Heart left ventricle (tissue), 16 donors: ENCODE data around the gene PRDM16. TPM values are rescaled to one million over a fixed set of nuclear protein-coding genes. Genes with fewer than 3 reads are reported as not detected.

ENCODE experiments used
- ATAC-seq, 4 donors: fragments of 200-7000 bp; cut with Tn5 transposase; one replicate each; pipeline ENCODE4 v1.9.1; 2020 to 2022; ENCODE audit warnings: moderate library complexity in 4 of 4, mild to moderate bottlenecking in 3 of 4, moderate number of reproducible peaks in 1 of 4
- DNase-seq, 5 donors: peaks; one replicate each; pipeline ENCODE4 v3.0.0-alpha.2; 2020
- H3K27ac ChIP-seq, 12 donors: fragments of 200-600 bp; sonication (generic) in 4 of 12; one replicate each; pipeline versions ENCODE4 v1.5.0 to v1.8.0; 2016 to 2022; ENCODE audit warnings: mild to moderate bottlenecking in 2 of 12
- H3K27me3 ChIP-seq, 9 donors: fragments of 200-600 bp; sonication (generic) in 2 of 9; one replicate each; pipeline versions ENCODE4 v1.5.1 to v1.8.0; 2016 to 2022; ENCODE audit warnings: mild to moderate bottlenecking in 3 of 9
- H3K36me3 ChIP-seq, 9 donors: fragments of 200-600 bp; sonication (generic) in 2 of 9; one replicate each; pipeline versions ENCODE4 v1.5.0 to v1.8.0; 2018 to 2022; ENCODE audit warnings: mild to moderate bottlenecking in 2 of 9
- H3K4me1 ChIP-seq, 12 donors: fragments of 200-600 bp; sonication (generic) in 4 of 12; one replicate each; pipeline versions ENCODE4 v1.5.0 to v1.8.0; 2016 to 2022; ENCODE audit warnings: mild to moderate bottlenecking in 3 of 12
- H3K4me3 ChIP-seq, 12 donors: fragments of 200-600 bp; sonication (generic) in 4 of 12; one replicate each; pipeline versions ENCODE4 v1.5.0 to v1.8.0; 2017 to 2022; ENCODE audit warnings: mild to moderate bottlenecking in 9 of 12, moderate library complexity in 4 of 12
- H3K9me3 ChIP-seq, 12 donors: fragments of 200-600 bp; sonication (generic) in 4 of 12; one replicate each; pipeline versions ENCODE4 v1.5.0 to v1.8.0; 2016 to 2022; ENCODE audit warnings: mild to moderate bottlenecking in 1 of 12
- POLR2A ChIP-seq, 2 donors: fragments of 450-650 bp; IDR thresholded peaks; one replicate each; pipeline ENCODE4 v1.6.1; 2017; ENCODE audit warnings: antibody characterized with exemption in 2 of 2, mild to moderate bottlenecking in 2 of 2, moderate library complexity in 2 of 2
- whole genome bisulfite sequencing, 4 donors: extraction: QIAGEN DNeasy Blood & Tissue Kit in 2 of 4; methylation state at CpG; one replicate each; pipeline versions ENCODE4 v1.1.5 to v1.1.7; 2013 to 2018; 5-methylcytosine and 5-hydroxymethylcytosine counted together
- intact Hi-C, 10 donors: fragments of 100-400 bp; cut with DNase I; formaldehyde crosslinking; loops; one replicate each; pipeline versions ENCODE4 v1.11.1 to v1.14.2; 2022
- polyA plus RNA-seq, 2 donors: library from polyadenylated mRNA; stranded (reverse); fragments of 200-250 nt; gene quantifications; one replicate each; pipeline ENCODE4 v1.2.3, GENCODE V29; 2013
- total RNA-seq, 9 donors: library from RNA; depleted of rRNA in 2 of 9; stranded (reverse); fragments of >200 nt in 2 of 9; fragmentation: NEBNext Ultra II Directional in 3 of 9; extraction: Animal tissue kit (Norgen Biotek cat#: 25700) in 3 of 9; gene quantifications; one replicate each; pipeline versions ENCODE4 v1.1.0 to v1.2.4, GENCODE V29; 2016 to 2023
- TF ChIP-seq, protein P1 (sequence below), 12 donors: fragments of 200-600 bp; sonication (generic) in 4 of 12; IDR thresholded peaks; one replicate each; pipeline versions ENCODE4 v1.5.0 to v1.8.0; 2018 to 2022; ENCODE audit warnings: antibody characterized with exemption in 12 of 12, mild to moderate bottlenecking in 5 of 12
- donor health status: ischemic (EF 13 %, LVEDD 7.1; RV severe dilation, severe dysfunction).
- donor health status: healthy with polysubstance abuse.
- donor health status: DM: no; HTN: yes; CAD: no.
- donor health status: DM: no; HTN: no; CAD: no.
- donor health status: ischemic (EF 25% LVEDD 6.9; RV normal size, moderate dysfunction).
- donor health status: ischemic (EF 25% LVEDD 5.7; RV mildly dilated, moderate dysfunction).
- donor health status: healthy.
- donor health status: DM: yes; HTN: yes; CAD: no.
- donor health status: ischemic (EF 35%, LVEDD 5.7; RV mildly dilated, moderate dysfunction).
- donor health status: nonischemic (EF 11% LVEDD 7.7; RV severe dilation, severe dysfunction).
- donor health status: DM: yes; HTN: yes; CAD: no.
- donor health status: PGD.
- donor health status: ischemic (EF 29% LVEDD 5.4; RV normal size, mild dysfunction).
- donor health status: nonischemic (EF 23%, LVEDD 6.1; RV moderate dilation, normal function).

The PRDM16 gene
- total and polyA plus RNA-seq, 11 donors: 6.0 to 22.7 (median 14.0) TPM

DNA sequence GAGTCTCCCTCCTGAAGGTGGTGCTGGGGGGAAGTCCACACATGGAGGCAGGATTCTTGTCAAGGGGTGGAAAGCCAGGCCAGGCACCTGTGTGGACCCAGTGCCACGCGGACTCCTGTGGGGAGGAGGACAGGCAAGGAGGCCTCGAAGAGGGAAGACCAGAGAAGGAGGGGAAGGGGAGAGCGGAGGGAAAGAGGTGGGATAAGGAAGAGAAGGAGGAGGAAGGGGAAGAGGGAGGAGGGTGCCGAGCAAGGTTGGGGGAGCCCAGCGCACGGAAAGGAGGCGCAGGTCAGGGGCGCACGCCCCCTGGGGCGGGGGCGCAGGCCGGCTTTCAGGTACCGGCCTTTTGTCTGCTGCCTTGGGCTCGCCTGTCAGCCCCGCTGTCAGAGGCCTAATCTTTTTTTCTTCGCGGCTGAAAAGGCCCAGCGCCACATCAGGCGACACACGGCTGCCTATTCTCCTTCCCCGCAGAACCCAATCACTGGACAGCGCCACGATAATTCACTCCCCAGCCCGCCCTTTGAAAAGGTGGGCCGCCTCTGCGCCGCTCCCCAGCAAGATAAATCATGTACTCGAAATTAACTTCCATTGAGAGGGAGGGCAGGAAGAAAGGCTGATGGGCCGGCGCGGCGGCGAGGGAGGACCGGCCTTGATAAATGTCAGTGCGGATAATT is 42.5 kb downstream of the PRDM16 start:
- peak in 2 of 4 donors; percentile 22 to 26 for ATAC-seq
- WGBS, 4 donors: 52 to 61% (median 58%) methylated on average over 34 to 36 of the region's 36 CpGs
- no peak overlapping the region for H3K27ac ChIP-seq

DNA sequence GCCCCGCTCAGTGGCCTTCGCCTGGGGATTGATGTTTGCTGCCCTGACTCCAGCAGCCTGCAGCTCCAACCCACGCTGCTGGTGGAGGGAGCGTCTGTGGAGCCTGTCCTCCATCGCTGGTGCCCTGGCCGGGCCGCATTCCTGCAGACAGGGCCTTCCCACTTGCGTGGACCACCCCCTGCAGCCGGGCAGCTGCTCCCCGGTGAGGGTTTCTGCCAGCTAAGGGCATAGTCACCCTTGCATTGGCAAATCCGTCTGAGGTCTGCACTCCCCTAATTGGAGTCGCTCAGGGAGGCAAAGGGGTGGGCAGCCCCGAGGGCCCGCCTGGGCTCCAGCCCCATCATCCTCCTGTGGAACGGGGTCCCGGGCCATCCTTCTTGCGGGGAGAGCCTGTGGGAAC is 43.5 kb downstream of the PRDM16 start:
- peaks cover 0 to 9% (median 3%) of the 10 kb centered on the region in 12 donors for H3K9me3 ChIP-seq
- H3K27me3 ChIP-seq: no peaks in the 10 kb centered on the region
- no peak overlapping the region for H3K27ac ChIP-seq
- WGBS, 4 donors: 83 to 97% (median 85%) methylated on average over 5 to 17 of the region's 17 CpGs
- intact Hi-C loops: no loop called here
- H3K36me3 ChIP-seq: no peaks in the 10 kb centered on the region
- H3K4me1 ChIP-seq: peaks cover 0 to 49% (median 10%) of the 10 kb centered on the region in 12 donors
- TF ChIP-seq, protein P1, sequence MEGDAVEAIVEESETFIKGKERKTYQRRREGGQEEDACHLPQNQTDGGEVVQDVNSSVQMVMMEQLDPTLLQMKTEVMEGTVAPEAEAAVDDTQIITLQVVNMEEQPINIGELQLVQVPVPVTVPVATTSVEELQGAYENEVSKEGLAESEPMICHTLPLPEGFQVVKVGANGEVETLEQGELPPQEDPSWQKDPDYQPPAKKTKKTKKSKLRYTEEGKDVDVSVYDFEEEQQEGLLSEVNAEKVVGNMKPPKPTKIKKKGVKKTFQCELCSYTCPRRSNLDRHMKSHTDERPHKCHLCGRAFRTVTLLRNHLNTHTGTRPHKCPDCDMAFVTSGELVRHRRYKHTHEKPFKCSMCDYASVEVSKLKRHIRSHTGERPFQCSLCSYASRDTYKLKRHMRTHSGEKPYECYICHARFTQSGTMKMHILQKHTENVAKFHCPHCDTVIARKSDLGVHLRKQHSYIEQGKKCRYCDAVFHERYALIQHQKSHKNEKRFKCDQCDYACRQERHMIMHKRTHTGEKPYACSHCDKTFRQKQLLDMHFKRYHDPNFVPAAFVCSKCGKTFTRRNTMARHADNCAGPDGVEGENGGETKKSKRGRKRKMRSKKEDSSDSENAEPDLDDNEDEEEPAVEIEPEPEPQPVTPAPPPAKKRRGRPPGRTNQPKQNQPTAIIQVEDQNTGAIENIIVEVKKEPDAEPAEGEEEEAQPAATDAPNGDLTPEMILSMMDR (IDR thresholded peaks at IDR 0.05): no peak
- no peak for TF ChIP-seq POLR2A (IDR thresholded peaks at IDR 0.05)
- DNase-seq (no peak), ATAC-seq (no peak)
- H3K4me3 ChIP-seq: no peak overlapping the region

More for the DNA sequence above, 42.5 kb downstream of the PRDM16 start:
- Histone ChIP-seq H3K27me3 (no peaks in the 10 kb centered on the region), H3K4me1 (peaks cover 0 to 45% (median 10%) of the 10 kb centered on the region in 12 donors), H3K9me3 (peaks cover 0 to 10% (median 3%) of the 10 kb centered on the region in 12 donors), H3K4me3 (no peak overlapping the region), H3K36me3 (no peaks in the 10 kb centered on the region)
- intact Hi-C loops: no loop called here
- DNase-seq: no peak
- TF ChIP-seq POLR2A (IDR thresholded peaks at IDR 0.05): no peak
- TF ChIP-seq, protein P1 (IDR thresholded peaks at IDR 0.05): no peak

DNA sequence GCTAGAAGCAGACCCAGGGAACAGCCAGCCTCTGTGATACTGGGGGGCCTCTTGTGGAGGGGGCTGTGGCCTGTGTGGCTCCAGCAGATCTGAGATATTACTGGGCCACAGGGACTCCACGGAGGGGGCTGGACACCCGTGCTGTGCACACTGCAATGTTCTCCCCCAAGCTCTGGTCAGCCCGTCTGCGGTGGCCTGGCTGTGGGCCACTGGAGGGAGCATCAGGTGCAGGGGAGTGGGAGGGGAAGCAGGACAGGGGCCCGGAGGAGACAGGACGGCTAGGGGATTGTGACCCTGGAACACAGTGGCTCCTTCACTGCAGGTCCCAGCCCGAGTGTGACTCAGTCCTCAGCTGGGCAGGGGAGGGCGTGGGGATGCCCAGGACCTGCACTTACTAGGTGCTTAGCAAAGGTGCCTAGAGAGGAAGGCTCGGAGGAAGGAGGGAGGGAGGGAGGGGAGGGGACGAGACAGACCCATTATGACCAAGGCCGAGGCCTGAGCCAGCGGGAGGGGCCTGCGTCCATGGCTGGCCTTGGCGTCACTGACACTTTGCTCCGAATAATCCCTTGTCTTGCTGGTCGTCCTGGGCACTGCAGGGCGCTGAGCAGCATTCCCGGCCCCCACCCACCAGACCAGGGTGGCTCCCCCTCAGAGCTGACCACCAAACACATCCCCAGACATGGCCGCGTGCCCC is 44.2 kb downstream of the PRDM16 start:
- H3K36me3 ChIP-seq: no peaks in the 10 kb centered on the region
- H3K4me3 ChIP-seq: no peak overlapping the region
- no peaks in the 10 kb centered on the region for H3K27me3 ChIP-seq
- DNase-seq (no peak), ATAC-seq (peak in 2 of 4 donors; percentile 3 to 32)
- intact Hi-C loops: no loop called here
- peaks cover 0 to 49% (median 10%) of the 10 kb centered on the region in 12 donors for H3K4me1 ChIP-seq
- peaks cover 0 to 4% (median under 1%) of the 10 kb centered on the region in 12 donors for H3K9me3 ChIP-seq
- TF ChIP-seq, protein P1 (IDR thresholded peaks at IDR 0.05): no peak
- TF ChIP-seq POLR2A (IDR thresholded peaks at IDR 0.05): no peak
- 55 to 64% (median 61%) methylated on average over 19 to 20 of the region's 20 CpGs for WGBS, 4 donors
- no peak overlapping the region for H3K27ac ChIP-seq

DNA sequence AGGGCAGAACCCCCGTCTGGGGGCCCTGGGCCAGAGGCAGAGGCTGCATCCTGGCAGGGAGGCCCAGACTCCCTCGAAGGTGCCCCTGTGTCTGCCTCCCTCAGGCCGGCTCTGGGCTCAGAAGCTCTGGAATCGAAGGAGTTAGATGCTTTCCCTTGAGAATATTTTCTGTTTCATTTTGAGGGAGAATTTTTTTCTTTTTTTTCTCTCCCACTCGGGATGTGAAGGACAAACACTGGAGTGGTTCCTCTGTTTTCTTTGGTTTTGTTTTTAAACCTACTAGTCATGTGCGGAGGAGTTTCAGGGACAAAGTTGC is 44.7 kb downstream of the PRDM16 start:
- WGBS, 4 donors: 51 to 61% (median 55%) methylated on average over 6 of the region's 6 CpGs
- H3K27ac ChIP-seq: no peak overlapping the region
- H3K27me3 ChIP-seq: no peaks in the 10 kb centered on the region
- peaks cover 0 to 52% (median 10%) of the 10 kb centered on the region in 12 donors for H3K4me1 ChIP-seq
- H3K4me3 ChIP-seq: no peak overlapping the region
- no peaks in the 10 kb centered on the region for H3K9me3 ChIP-seq
- intact Hi-C loops: no loop called here
- no peak for TF ChIP-seq POLR2A (IDR thresholded peaks at IDR 0.05)
- TF ChIP-seq, protein P1 (IDR thresholded peaks at IDR 0.05): no peak
- no peaks in the 10 kb centered on the region for H3K36me3 ChIP-seq
- no peak for ATAC-seq
- no peak for DNase-seq
